Renal cortex interstitium (tissue), 11 donors: ENCODE results near the gene TIMELESS. TPM values are rescaled to one million over a fixed set of nuclear protein-coding genes. Genes with fewer than 3 reads are reported as not detected.

ENCODE experiments used
- DNase-seq, 11 donors: peaks; one replicate each; pipeline ENCODE4 v3.0.0-alpha.2; 2013; ENCODE audit warnings: low read depth in 9 of 11, low spot score in 4 of 11; ENCODE audit errors: extremely low read depth in 1 of 11
- polyA plus RNA-seq, 3 donors: library from polyadenylated mRNA; unstranded; fragments of 120-200 nt; gene quantifications; one replicate each; pipeline ENCODE4 v1.2.1, GENCODE V29; 2013; ENCODE audit not compliant: insufficient read length in 3 of 3

TIMELESS gene
- polyA plus RNA-seq, 3 donors, result 37.8 to 46.6 (median 42.4) TPM

DNA sequence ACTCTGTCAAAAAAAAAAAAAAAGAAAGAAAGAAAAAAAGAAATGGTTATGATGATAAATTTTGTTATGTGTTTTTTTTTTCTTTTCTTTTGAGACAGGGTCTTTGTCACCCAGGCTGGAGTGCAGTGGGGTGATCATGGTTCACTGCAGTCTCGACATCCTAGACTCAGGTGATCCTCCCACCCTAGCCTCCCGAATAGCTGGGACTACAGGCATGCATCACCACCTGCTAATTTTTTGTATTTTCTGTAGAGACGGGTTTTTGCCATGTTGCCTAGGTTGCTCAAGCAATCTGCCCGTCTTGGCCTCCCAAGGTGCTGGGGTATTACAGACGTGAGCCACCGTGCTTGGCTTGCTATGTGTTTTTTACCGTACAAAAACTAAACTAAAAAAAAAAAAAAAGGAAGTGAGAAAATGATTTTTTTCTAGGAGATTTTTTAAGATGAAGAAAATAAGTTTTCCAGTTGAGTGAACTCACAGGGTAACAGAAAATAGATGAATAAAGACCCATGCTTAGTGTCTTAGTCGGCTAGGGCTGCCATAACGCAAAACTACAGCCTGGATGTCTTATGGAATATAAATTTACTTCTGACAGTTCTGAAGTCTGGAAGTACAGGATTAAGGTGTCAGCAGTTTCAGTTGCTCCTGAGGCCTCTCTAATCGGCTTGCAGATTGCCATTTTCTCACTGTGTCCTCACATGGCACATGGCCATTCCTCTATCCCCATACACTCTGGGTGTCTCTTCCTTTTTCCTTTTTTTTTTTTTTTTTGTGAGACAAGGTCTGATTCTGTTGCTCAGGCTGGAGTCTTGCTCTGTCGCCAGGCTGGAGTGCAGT, 73.4 kb downstream of the TIMELESS start:
- no peak for DNase-seq

DNA sequence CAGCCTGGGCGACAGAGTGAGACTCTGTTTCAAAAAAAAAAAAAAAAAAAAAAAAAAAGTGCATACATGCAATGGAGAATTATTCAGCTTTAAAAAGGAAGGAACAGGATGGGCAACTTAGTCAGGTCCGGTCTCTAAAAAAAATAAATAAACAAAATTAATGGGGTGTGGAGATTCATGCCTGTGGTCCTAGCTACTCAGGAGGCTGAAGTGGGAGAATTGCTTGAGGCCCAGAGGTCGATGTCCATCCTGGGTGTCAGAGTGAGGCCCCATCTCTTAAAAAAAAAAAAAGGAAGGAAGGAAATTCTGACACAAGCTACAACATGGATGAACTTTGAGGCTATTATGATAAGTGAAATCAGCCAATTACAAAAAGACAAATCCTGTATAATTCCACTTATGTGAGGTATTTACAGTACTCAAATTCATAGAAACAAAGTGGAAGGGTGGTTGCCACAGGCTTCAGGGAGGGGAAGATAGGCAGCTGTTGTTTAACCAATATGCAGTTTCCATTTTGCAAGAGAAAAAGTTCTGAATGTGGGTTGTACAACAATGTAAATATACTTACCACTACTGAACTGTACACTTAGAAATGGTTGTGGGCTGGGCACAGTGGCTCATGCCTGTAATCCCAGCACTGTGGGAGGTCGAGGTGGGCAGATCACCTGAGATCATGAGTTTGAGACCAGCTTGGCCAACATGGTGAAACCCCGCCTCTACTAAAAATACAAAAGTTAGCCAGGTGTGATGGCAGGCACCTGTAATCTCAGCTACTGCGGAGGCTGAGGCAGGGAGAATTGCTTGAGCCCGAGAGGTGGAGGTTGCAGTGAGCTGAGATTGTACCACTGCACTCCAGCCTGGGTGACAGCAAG, 74.3 kb downstream of the TIMELESS start:
- DNase-seq, result no peak

DNA sequence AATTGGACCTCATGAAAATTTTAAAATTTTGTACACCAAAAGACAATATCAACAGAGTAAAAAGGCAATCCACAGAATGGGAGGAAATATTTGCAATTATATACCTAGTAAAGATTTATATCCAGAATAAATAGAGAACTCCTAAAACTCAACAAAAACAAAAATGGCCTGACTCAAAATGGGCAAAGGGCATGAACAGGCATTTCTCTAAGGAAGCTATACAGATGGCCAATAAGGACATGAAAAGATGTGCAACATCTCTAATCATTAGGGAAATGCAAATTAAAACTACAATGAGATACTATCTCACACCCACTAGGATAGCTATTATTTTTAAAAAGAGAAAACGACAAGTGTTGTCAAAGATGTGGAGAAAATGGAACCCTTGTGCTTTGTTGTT, 75.7 kb downstream of the TIMELESS start:
- DNase-seq, result no peak

DNA sequence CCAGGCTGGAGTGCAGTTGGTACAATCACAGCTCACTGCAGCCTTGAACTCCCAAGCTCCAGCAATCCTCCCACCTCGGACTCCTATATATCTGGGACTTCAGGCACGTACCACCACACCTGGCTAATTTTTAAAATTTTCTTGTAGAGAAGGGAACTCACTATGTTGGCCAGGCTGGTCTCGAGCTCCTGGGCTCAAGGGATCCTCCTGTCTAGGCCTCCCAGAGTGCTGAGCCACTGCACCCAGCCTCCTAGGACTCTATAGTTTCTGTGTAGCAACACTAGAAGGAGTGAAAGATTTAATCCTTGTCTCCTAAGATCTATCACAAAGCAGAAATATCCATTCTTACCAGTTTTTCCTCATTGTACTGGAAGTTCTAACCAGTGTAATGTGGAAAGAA, 82.3 kb downstream of the TIMELESS start:
- DNase-seq, result no peak

Other genes with a start within 250 kb of the TIMELESS start
- 10 to 100 TPM; 43.4 to 44.4 (median 44.1) TPM for gene RNF41, start 227.5 kb downstream of the TIMELESS start, polyA plus RNA-seq
- gene NABP2, start 225.1 kb downstream of the TIMELESS start, polyA plus RNA-seq, result 10 to 100 TPM; 27.4 to 33.1 (median 28.9) TPM
- gene SLC39A5, start 219.4 kb downstream of the TIMELESS start, polyA plus RNA-seq, result 10 to 100 TPM; 50.6 to 79.4 (median 62.5) TPM
- 10 to 100 TPM; 29.8 to 38.7 (median 34.0) TPM for gene ANKRD52, start 191.0 kb downstream of the TIMELESS start, polyA plus RNA-seq
- gene COQ10A, start 182.5 kb downstream of the TIMELESS start, polyA plus RNA-seq, result 10 to 100 TPM; 14.4 to 22.1 (median 19.0) TPM
- 100 to 1,000 TPM; 192 to 212 (median 204) TPM for gene CS, start 149.1 kb downstream of the TIMELESS start, polyA plus RNA-seq
- gene CNPY2, start 133.4 kb downstream of the TIMELESS start, polyA plus RNA-seq, result 100 to 1,000 TPM; 140 to 161 (median 159) TPM
- gene PAN2, start 115.4 kb downstream of the TIMELESS start, polyA plus RNA-seq, result 100 to 1,000 TPM in 1 of 3 donors, 10 to 100 TPM in 2; 82.0 to 113 (median 93.7) TPM
- 1 to 10 TPM in 1 of 3 donors, under 1 TPM in 2; 0.67 to 1.2 (median 0.78) TPM for gene IL23A, start 110.5 kb downstream of the TIMELESS start, polyA plus RNA-seq
- gene STAT2, start 89.3 kb downstream of the TIMELESS start, polyA plus RNA-seq, result 100 to 1,000 TPM in 1 of 3 donors, 10 to 100 TPM in 2; 84.6 to 152 (median 96.8) TPM
- gene APOF, start 86.6 kb downstream of the TIMELESS start, polyA plus RNA-seq, result under 1 TPM in 2 of 3 donors, not detected in 1; 0.13 to 0.20 TPM
- under 1 TPM; 0.26 to 0.40 (median 0.38) TPM for gene MIP, start 5.2 kb upstream of the TIMELESS start, polyA plus RNA-seq
- 1 to 10 TPM; 4.1 to 6.6 (median 4.9) TPM for gene SPRYD4, start 19.2 kb upstream of the TIMELESS start, polyA plus RNA-seq
- gene GLS2, start 38.7 kb upstream of the TIMELESS start, polyA plus RNA-seq, result 1 to 10 TPM; 1.2 to 3.0 (median 1.6) TPM
- 10 to 100 TPM; 35.8 to 40.9 (median 40.7) TPM for gene RBMS2, start 72.4 kb upstream of the TIMELESS start, polyA plus RNA-seq
- gene BAZ2A, start 180.9 kb upstream of the TIMELESS start, polyA plus RNA-seq, result 100 to 1,000 TPM in 1 of 3 donors, 10 to 100 TPM in 2; 79.3 to 104 (median 88.5) TPM
- 1,000 to 10,000 TPM in 1 of 3 donors, 100 to 1,000 TPM in 2; 856 to 1,271 (median 990) TPM for gene ATP5F1B, start 196.6 kb upstream of the TIMELESS start, polyA plus RNA-seq
- 100 to 1,000 TPM; 299 to 370 (median 328) TPM for gene PTGES3, start 238.9 kb upstream of the TIMELESS start, polyA plus RNA-seq